Activated B cell treated with CpG ODN at 0.5 μM for 24 hours (primary cell): ENCODE measurements around the gene DDX42. TPM values are rescaled to one million over a fixed set of nuclear protein-coding genes. Genes with fewer than 3 reads are reported as not detected.

Experiments
- ATAC-seq: fragments of 200-7000 bp; cut with Tn5 transposase; one replicate; pipeline ENCODE4 v1.10.0; 2021; ENCODE audit warnings: low read depth, mild to moderate bottlenecking, moderate library complexity
- CTCF ChIA-PET: fragments of 350-600 bp; sonication (Branson Sonifier 250); formaldehyde crosslinking; loops from one replicate; lab custom pipeline; 2021; ENCODE audit warnings: antibody characterized with exemption; lab: Charles Lee
- POLR2A ChIA-PET: fragments of 350-600 bp; sonication (Branson Sonifier 250); formaldehyde crosslinking; loops from one replicate; lab custom pipeline; 2021; ENCODE audit warnings: antibody characterized with exemption; lab: Charles Lee
- DNase-seq: peaks from one replicate; pipeline ENCODE4 v3.0.0; 2022
- H3K27ac Mint-ChIP-seq: one replicate; pipeline ENCODE4 v1.8.0; 2020; ENCODE audit warnings: mixed read lengths
- H3K27me3 Mint-ChIP-seq: one replicate; pipeline ENCODE4 v1.8.0; 2021; ENCODE audit warnings: mixed read lengths
- H3K36me3 Mint-ChIP-seq: one replicate; pipeline ENCODE4 v1.8.0; 2021; ENCODE audit warnings: low read depth, mixed read lengths
- H3K4me1 Mint-ChIP-seq: one replicate; pipeline ENCODE4 v1.8.0; 2021; ENCODE audit warnings: mixed read lengths
- H3K4me3 Mint-ChIP-seq: one replicate; pipeline ENCODE4 v1.8.0; 2020; ENCODE audit warnings: mild to moderate bottlenecking, mixed read lengths
- H3K9me3 Mint-ChIP-seq: one replicate; pipeline ENCODE4 v1.8.0; 2020; ENCODE audit warnings: mixed read lengths
- CTCF ChIP-seq: fragments of 200-600 bp; IDR thresholded peaks from one replicate; pipeline ENCODE4 v1.8.0; 2022; ENCODE audit warnings: antibody characterized with exemption, mild to moderate bottlenecking
- intact Hi-C: fragments of 100-400 bp; cut with micrococcal nuclease; formaldehyde crosslinking; loops from one replicate; pipeline ENCODE4 v1.15.1; 2024
- total RNA-seq: library from RNA; stranded (reverse); gene quantifications from 2 replicates; pipeline ENCODE4 v1.2.3, GENCODE V29; 2022

The DDX42 gene
- total RNA-seq, 1 donor from 2014 or later = 160 TPM

- peak; percentile 31 for ATAC-seq
- intact Hi-C loops = no loop called here
- DNase-seq = no peak
- POLR2A ChIA-PET = interaction anchor here (0.5 to 1.8 kb wide), 2 partner anchors 23 to 47 kb away, joined by 5 to 10 read pairs; partner anchors contain the start of genes CCDC47 and DDX42
- no peak for TF ChIP-seq CTCF
- H3K27me3 Mint-ChIP-seq = no peaks in the 10 kb centered on the region
- peak overlapping the region; percentile 50 for H3K27ac Mint-ChIP-seq
- no peak overlapping the region for H3K4me3 Mint-ChIP-seq
- no peaks in the 10 kb centered on the region for H3K9me3 Mint-ChIP-seq
- CTCF ChIA-PET = interaction anchor here (1.5 kb wide), 1 partner anchor 15 kb away, joined by 3 read pairs; no protein-coding TSS in a partner anchor
- H3K36me3 Mint-ChIP-seq = peaks cover 96% of the 10 kb centered on the region
- peaks cover 32% of the 10 kb centered on the region for H3K4me1 Mint-ChIP-seq
Observed at GRCh38 chr17:63819585-63820537, 45.9 kb downstream of the DDX42 start.

- H3K9me3 Mint-ChIP-seq = no peaks in the 10 kb centered on the region
- CTCF ChIA-PET = interaction anchor here (1.4 kb wide), 1 partner anchor 58 kb away, joined by 3 read pairs; no protein-coding TSS in a partner anchor
- peak overlapping the region; percentile 1 for H3K27ac Mint-ChIP-seq
- ATAC-seq (no peak), DNase-seq (no peak)
- H3K4me1 Mint-ChIP-seq = peaks cover 43% of the 10 kb centered on the region
- intact Hi-C loops = no loop called here
- no peak overlapping the region for H3K4me3 Mint-ChIP-seq
- TF ChIP-seq CTCF = no peak
- POLR2A ChIA-PET = interaction anchor here (0.5 to 0.7 kb wide), 2 partner anchors 22 to 47 kb away, joined by 3 to 5 read pairs; partner anchors contain the start of gene DDX42
- peaks cover 93% of the 10 kb centered on the region for H3K36me3 Mint-ChIP-seq
- no peaks in the 10 kb centered on the region for H3K27me3 Mint-ChIP-seq
Observed at GRCh38 chr17:63820963-63821561, 47.1 kb downstream of the DDX42 start.

- ATAC-seq = no peak
- DNase-seq = no peak
- Mint-ChIP-seq H3K4me1 (peaks cover 50% of the 10 kb centered on the region), H3K36me3 (peaks cover 91% of the 10 kb centered on the region), H3K9me3 (no peaks in the 10 kb centered on the region), H3K4me3 (no peak overlapping the region), H3K27me3 (no peaks in the 10 kb centered on the region), H3K27ac (peak overlapping the region; percentile 80)
- no peak for TF ChIP-seq CTCF
- CTCF ChIA-PET = interaction anchor here (1.4 kb wide), 1 partner anchor 57 kb away, joined by 3 read pairs; no protein-coding TSS in a partner anchor
- intact Hi-C loops = no loop called here
- POLR2A ChIA-PET = no interaction called here
Observed at GRCh38 chr17:63821804-63822203, 47.8 kb downstream of the DDX42 start.

- no peak overlapping the region for H3K27ac Mint-ChIP-seq
- intact Hi-C loops = no loop called here
- ChIA-PET POLR2A (no interaction called here), CTCF (no interaction called here)
- H3K4me3 Mint-ChIP-seq = no peak overlapping the region
- ATAC-seq (no peak), DNase-seq (no peak)
- no peaks in the 10 kb centered on the region for H3K27me3 Mint-ChIP-seq
- peaks cover 91% of the 10 kb centered on the region for H3K36me3 Mint-ChIP-seq
- no peak for TF ChIP-seq CTCF
- no peaks in the 10 kb centered on the region for H3K9me3 Mint-ChIP-seq
- H3K4me1 Mint-ChIP-seq = peaks cover 58% of the 10 kb centered on the region
Observed at GRCh38 chr17:63822537-63822936, 48.6 kb downstream of the DDX42 start.
